Measurements from ENCODE around the gene UPF2.

- no peak for TF ChIP-seq CTCF (IDR thresholded peaks at IDR 0.05)
- TF ChIP-seq POLR2AphosphoS5 (IDR thresholded peaks at IDR 0.05; ENCODE audit: insufficient read depth in 1 of 2, low read depth in 1 of 2) = no peak
- TF ChIP-seq POLR2A (IDR thresholded peaks at IDR 0.05) = no peak
Measured at GRCh38 chr10:11910102-11910501, 132.5 kb downstream of the UPF2 start.
